ENCODE results near the gene ERBIN.

ERBIN gene

DNA sequence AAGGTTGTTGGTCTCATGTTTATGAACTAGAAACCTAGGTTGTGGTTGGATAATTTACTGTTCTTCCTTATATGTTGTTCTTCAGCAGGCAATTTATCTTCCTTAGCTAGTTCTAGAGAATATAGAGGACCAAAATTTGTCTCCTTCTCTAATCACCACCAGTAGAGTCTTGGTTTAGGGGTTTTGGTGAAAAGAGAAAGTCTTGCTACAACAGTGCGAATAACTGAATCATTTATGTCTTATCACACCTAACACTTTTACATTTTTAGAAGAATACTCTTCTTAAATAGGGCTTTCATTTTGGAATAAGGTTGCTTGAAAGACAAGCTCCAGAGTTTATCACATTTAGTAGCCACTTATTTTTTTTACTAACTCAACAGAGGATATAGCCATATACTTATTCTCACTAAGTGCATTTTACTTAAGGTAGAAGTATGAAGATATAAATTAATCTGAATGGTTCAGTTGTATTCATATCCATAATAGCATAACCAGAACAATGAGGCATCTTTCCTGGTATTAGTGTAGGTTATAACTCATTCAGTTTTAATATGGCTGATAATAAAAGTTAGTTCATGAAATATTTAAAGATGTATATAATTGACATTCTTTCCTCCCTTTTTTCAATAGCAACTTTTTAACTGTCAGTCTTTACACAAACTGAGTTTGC, 67.9 kb downstream of the ERBIN start:
- no peak for TF ChIP-seq GATA3 (IDR thresholded peaks at IDR 0.05; ENCODE audit: low read depth, low read length)

DNA sequence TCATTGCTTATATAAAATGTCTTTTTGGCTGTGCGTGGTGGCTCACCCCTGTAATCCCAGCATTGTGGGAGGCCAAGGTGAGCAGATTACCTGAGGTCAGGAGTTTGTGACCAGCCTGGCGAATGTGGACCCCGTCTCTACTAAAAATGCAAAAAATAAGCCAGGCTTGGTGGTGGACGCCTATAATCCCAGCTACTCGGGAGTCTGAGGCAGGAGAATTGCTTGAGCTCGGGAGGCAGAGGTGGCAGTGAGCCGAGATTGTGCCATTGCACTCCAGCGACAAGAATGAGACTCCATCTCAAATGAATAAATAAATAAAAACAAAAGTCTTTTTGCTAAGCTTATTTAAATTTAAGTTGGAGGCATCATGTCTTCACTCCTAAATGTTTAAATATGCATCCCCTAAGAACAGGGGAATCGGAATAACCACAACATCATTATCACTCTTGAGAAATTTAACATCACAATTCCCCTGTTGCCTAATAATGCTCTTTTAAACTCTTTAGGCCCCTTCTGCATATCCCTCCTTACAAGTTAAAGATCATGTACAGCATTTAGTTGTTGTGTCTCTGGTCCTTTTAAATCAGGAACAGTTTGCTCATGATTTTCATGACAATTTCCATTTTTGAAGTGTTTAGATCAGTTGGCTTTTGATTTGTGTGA, 72.8 kb downstream of the ERBIN start:
- no peak for TF ChIP-seq GATA3 (IDR thresholded peaks at IDR 0.05; ENCODE audit: low read depth, low read length)
- no peak for TF ChIP-seq GATA2 (IDR thresholded peaks at IDR 0.05; ENCODE audit: low read depth, low read length)

DNA sequence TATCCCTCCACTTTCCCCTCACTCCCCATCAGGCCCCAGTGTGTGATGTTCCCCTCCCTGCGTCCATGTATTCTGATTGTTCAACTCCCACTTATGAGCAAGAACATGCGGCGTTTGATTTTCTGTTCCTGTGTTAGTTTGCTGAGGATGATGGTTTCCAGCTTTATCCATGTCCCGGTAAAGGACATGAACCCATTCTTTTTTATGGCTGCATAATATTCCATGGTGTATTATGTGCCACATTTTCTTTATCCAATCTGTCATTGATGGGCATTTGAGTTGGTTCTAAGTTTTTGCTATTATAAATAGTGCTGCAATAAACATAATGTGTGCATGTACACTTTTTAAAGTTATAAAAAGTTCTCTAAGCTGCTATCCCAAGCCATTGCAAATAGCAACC, 75.6 kb downstream of the ERBIN start:
- no peak for TF ChIP-seq GATA3 (IDR thresholded peaks at IDR 0.05; ENCODE audit: low read depth, low read length)
- no peak for TF ChIP-seq GATA2 (IDR thresholded peaks at IDR 0.05; ENCODE audit: low read depth, low read length)

DNA sequence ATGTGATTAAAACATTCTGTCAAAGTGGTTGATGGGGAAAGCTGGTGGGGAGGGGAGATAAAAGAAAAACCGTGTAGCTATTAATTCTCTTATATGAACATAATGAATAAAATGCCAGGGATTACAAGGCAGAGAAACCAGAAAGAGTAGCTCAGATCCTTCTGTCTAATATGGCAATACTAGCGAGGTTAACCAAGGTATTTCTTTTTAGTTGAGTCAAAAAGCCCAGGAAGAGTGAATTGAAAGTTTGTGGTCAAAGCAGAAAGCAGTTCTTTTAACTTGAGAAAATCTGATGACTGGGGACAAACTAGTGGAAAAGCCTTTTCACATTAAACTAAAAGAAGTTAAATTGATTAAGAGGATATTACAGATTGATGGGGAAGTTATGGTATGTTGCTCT, 76.0 kb downstream of the ERBIN start:
- TF ChIP-seq GATA2 (IDR thresholded peaks at IDR 0.05; ENCODE audit: low read depth, low read length) (no peak), GATA3 (IDR thresholded peaks at IDR 0.05; ENCODE audit: low read depth, low read length) (no peak)

DNA sequence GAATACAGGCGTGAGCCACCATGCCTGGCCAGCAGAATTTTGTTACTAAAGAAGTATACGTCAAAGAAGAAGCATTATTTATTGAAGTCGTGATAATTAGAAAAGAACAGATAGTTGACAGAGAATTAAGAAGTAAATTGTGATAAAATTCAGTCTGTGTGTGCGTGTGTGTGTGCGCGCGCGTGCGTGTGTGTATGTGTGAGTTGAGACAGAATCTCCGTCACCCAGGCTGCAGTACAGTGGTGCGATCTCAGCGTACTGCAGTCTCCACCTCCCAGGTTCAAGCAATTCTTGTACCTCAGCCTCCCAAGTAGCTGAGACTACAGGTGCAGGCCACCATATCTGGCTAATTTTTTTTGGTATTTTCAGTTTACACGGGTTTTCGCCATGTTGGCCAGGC, 77.8 kb downstream of the ERBIN start:
- TF ChIP-seq GATA2 (IDR thresholded peaks at IDR 0.05; ENCODE audit: low read depth, low read length): no peak
- no peak for TF ChIP-seq GATA3 (IDR thresholded peaks at IDR 0.05; ENCODE audit: low read depth, low read length)

DNA sequence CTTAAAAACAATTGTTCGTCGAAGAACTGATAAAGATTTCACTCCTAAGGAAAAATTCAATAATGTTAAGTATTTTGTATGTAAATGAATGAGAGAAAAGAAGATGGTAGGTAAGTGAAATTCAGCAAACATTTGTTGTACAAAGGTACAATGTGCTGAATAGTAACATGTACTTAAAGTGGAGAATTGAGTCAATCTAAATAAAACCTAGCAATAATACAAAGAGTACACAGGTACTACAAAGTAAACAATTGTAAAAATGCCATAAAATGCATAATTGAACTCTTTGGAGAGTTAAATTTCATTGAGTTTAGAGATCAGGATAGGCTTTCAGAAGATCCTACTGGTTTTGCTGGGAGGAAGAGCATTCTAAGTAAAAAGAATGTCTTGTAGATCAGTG, 82.9 kb downstream of the ERBIN start:
- TF ChIP-seq GATA2 (IDR thresholded peaks at IDR 0.05; ENCODE audit: low read depth, low read length): no peak
- TF ChIP-seq GATA3 (IDR thresholded peaks at IDR 0.05; ENCODE audit: low read depth, low read length): no peak

DNA sequence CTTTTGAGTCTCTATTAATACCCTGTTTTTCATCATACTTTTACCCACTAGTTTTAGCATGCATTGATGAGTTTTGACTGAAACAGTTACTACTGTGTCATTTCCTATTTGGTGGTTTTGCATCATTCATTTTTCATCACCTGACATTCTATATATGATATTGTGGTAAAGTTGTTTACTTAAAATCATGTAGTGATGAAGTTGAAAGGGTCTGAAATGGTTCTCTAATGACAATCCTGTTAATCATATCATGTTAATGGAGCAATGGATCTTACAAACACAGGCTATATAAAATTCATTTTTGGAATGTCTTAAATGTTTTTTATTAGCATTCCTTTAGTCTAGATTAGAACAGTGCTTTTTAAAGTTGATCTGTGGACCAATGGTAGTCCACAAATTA, 84.1 kb downstream of the ERBIN start:
- TF ChIP-seq GATA2 (IDR thresholded peaks at IDR 0.05; ENCODE audit: low read depth, low read length) (no peak), GATA3 (IDR thresholded peaks at IDR 0.05; ENCODE audit: low read depth, low read length) (no peak)

DNA sequence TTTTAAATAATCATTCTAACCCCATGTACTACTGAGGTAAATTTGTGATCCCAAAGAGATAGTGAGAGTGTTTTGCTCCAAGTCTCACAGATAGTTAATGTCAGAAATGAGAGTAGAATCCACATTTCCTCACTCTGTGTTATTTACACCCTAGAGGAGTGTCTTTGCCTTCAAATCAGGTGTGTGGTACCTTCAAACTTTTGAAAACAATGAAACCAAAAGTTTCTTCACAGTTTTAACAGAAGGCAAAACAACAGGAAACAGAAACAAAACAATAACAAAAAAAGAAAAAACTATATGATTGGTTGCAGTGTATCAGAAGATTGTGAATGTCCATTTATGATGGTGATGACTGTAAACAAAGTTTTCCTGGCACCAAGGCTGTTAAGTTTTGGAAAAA, 85.9 kb downstream of the ERBIN start:
- no peak for TF ChIP-seq GATA3 (IDR thresholded peaks at IDR 0.05; ENCODE audit: low read depth, low read length)

DNA sequence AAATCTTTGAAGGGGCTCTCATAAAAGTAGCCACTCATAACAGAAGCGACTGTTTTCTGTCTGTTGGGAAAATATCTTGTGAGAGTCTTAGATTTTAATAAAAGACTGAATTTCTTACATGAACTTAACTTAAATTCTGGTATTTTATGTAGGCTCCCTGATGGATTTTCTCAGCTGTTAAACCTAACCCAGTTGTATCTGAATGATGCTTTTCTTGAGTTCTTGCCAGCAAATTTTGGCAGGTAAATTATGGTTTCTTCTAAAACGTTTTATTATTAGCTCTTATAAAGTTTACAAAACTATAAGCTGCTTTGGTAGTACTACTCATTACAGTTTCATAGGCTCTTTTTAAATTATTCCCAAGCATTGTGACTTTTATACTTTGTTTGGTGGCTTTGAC, 87.0 kb downstream of the ERBIN start:
- TF ChIP-seq GATA2 (IDR thresholded peaks at IDR 0.05; ENCODE audit: low read depth, low read length): no peak
- TF ChIP-seq GATA3 (IDR thresholded peaks at IDR 0.05; ENCODE audit: low read depth, low read length): no peak

DNA sequence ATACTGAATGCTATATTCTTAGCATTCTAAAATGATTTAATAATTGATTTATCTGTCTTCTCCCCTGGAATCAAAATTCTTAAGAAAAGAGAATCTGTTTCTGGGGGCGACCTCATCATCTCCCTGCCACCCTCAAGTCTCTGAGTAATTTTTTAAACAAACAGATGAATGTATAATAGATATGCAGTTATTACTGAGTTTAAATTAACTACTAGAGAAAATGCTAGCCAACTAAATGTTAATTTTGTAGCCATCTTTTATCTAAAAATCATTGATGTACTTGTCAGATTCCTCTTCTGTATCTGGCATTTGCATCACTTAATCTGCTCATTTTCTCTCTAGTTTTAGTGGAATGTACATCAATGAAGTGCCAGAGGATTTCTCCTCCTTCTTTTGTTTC, 87.5 kb downstream of the ERBIN start:
- TF ChIP-seq GATA2 (IDR thresholded peaks at IDR 0.05; ENCODE audit: low read depth, low read length) (no peak), GATA3 (IDR thresholded peaks at IDR 0.05; ENCODE audit: low read depth, low read length) (no peak)

DNA sequence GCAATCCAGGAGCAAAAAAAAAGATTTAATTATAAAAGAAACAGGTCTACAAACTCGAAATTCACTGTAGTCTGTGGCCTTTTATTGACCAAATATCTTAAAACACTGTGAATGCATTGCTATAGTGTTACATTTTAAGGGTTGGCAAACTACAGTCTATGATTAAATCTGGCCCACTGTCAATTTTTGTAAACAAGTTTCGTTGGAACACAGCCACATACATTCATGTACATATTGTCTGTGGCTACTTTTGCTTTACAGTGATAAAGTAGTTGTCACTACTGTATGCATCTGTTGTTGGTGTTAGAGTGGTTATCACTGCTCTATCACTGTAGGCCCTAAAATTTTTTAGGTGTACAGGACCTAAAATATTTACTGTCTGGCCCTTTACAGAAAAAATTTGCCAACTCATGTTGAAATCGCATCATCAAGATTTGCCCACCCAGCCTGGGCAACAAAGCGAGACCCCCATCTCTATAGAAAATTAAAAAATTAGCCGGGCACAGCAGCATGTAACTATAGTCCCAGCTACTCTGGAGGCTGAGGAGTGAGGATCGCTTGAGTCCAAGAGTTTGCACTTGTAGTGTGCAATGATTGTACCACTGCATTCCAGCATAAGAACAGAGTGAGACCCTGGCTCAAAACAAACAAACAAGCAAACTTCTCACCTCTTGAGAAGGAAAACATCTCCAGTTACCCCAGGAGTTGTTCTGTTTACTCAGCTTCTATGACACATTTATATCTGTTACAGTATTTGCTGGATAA, 89.0 kb downstream of the ERBIN start:
- TF ChIP-seq GATA2 (IDR thresholded peaks at IDR 0.05; ENCODE audit: low read depth, low read length) (no peak), GATA3 (IDR thresholded peaks at IDR 0.05; ENCODE audit: low read depth, low read length) (no peak)

DNA sequence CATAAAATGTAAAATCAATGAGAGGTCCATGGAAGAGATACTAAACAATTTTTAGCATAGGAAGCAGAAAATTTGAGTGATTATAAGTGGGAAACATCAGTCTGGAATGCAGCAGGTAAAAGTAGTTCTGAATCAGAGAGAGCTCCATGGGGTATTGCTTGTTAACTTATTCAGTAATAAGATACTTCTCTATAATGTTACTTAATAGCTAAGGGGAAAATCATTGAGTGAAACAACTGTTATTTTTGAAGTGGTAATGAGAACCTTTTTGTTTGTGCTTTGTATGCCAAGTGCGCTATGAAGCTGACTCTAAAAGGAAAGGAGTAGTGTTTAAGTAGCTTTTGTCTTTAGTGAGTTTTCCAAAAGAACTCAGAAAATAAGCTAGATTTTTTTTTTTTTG, 95.2 kb downstream of the ERBIN start:
- TF ChIP-seq GATA3 (IDR thresholded peaks at IDR 0.05; ENCODE audit: low read depth, low read length) (no peak), GATA2 (IDR thresholded peaks at IDR 0.05; ENCODE audit: low read depth, low read length) (no peak)

DNA sequence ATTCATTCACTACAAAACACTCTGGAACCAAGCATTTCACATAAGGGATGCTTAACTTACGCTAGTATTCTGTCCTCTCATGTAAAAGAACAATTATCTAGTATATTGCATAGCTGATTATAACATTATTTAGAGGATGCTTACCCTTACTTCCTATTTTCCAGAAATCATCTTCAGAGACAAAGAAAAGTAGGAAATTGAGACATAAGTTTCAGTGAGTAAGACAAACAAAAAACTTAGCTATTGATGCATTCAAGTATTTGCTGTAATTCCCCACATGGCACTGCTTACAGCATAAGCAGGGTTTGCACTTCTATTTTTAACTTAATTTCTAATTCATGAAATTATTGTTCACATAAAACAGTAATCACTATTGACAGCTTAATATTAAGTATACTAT, 112.9 kb downstream of the ERBIN start:
- TF ChIP-seq GATA3 (IDR thresholded peaks at IDR 0.05; ENCODE audit: low read depth, low read length) (no peak), GATA2 (IDR thresholded peaks at IDR 0.05; ENCODE audit: low read depth, low read length) (no peak)

DNA sequence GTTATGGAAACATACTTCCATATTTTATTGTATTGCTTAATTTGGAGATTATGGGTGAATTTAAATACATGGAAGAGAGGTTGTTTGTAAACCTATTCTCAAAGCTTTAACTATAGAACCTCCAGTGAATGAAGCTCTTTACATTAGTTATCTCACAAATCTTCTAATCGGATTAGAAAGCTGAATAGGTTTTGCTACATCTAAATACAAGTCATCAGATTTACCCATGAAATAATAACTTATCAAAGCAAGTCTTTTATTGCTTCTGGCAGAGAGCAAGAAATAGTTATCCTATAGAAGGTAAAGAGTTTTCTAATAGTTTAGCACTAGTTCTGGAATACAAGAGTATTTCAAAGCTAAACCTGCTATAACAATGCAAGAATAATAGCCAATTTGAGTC, 113.3 kb downstream of the ERBIN start:
- TF ChIP-seq GATA3 (IDR thresholded peaks at IDR 0.05; ENCODE audit: low read depth, low read length) (no peak), GATA2 (IDR thresholded peaks at IDR 0.05; ENCODE audit: low read depth, low read length) (no peak)

DNA sequence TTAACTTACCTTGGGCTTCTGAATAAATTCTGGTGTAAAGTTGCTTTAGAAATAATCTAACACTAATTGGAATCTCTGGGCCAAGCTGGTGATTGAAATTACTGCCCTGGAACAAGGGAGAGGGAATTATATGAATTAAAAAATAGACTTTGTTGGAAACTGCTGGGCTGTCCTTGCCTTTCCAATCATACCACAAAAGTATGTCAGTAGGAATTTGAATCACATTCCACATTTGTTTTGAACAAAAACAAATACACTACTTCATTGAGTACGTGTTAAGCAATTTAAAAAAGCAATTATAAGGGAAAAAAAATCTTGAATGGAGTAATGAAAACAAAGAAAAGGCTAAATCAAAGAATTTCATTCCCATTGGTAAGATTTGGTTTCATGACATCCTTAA, 115.3 kb downstream of the ERBIN start:
- no peak for TF ChIP-seq GATA3 (IDR thresholded peaks at IDR 0.05; ENCODE audit: low read depth, low read length)
- no peak for TF ChIP-seq GATA2 (IDR thresholded peaks at IDR 0.05; ENCODE audit: low read depth, low read length)

All from SH-SY5Y (cell line).